ENCODE results near the gene EFNB1. TPM values are rescaled to one million over a fixed set of nuclear protein-coding genes. Genes with fewer than 3 reads are reported as not detected.

Gene EFNB1
- total and polyA plus RNA-seq, 2 of the 8 experiments (the other 6 are each of a cell fraction or from before 2014, with no cell fraction given): 2.3 to 5.4 TPM

GRCh38 chrX:68822641-68823410 is 6.0 kb upstream of the EFNB1 start:
- ChIA-PET POLR2A (ENCODE audit: partially characterized antibody) (no interaction called here), CTCF (ENCODE audit: partially characterized antibody) (interaction anchor here (0.6 to 3.7 kb wide), 39 partner anchors 10 to 1420 kb away, joined by 3 to 20 read pairs (median 4); no protein-coding TSS in a partner anchor)
- H3K9me3 ChIP-seq (ENCODE audit: insufficient read depth in 2 of 2, low read depth in 1 of 2, low read length in 1 of 2): no peaks in the 10 kb centered on the region
- peaks cover 0 to 3% (median 0%) of the 10 kb centered on the region in 4 experiments; a peak in 3 of 7 replicates for H3K4me1 ChIP-seq (replicated peaks in 1 of 4; ENCODE audit: control insufficient read depth in 3 of 4, insufficient read depth in 4 of 4, low read length in 3 of 4)
- H2BK120ac ChIP-seq (replicated peaks; ENCODE audit: low read depth, low read length): no peak overlapping the region
- no peak overlapping the region for H2BK15ac ChIP-seq (ENCODE audit: low read length)
- H3K4me2 ChIP-seq (ENCODE audit: insufficient read depth in 1 of 2, low read depth in 2 of 2, low read length in 2 of 2): peak overlapping the region in 1 of 2 experiments; percentile 28; a peak in 2 of 4 replicates
- no peaks in the 10 kb centered on the region for H3K79me2 ChIP-seq (ENCODE audit: control insufficient read depth in 1 of 2, insufficient read depth in 2 of 2, low read length in 2 of 2)
- FAIRE-seq: peak; percentile 95
- no peak overlapping the region for H4K91ac ChIP-seq (replicated peaks; ENCODE audit: insufficient read length, low read length)
- H4K5ac ChIP-seq (ENCODE audit: insufficient read length, low read depth, low read length): no peak overlapping the region
- TF ChIP-seq TEAD4 (IDR thresholded peaks at IDR 0.05; ENCODE audit: low read depth, low read length) (no peak), RXRA (IDR thresholded peaks at IDR 0.05; ENCODE audit: insufficient read depth, low read depth, low read length) (no peak), PHF8 (conservative IDR thresholded peaks at IDR 0.05; ENCODE audit: low read depth, low read length) (no peak), FOSL1 (IDR thresholded peaks at IDR 0.05; ENCODE audit: insufficient read depth, low read depth, low read length) (no peak), RAD21 (IDR thresholded peaks at IDR 0.05 in 1 of 2, conservative IDR thresholded peaks at IDR 0.05 in 1 of 2; ENCODE audit: low read depth in 2 of 2, low read length in 2 of 2) (peak; percentile 81 to 87), CTCF (IDR thresholded peaks at IDR 0.05; ENCODE audit: control extremely low read depth in 1 of 3, insufficient read depth in 1 of 3, low read depth in 1 of 3, low read length in 3 of 3) (peak in 2 of 3 experiments; percentile 53 to 76; a peak in 3 of 4 replicates)
- H4K8ac ChIP-seq (ENCODE audit: extremely low read depth, insufficient read depth, low read length): no peak overlapping the region
- H3K4me3 ChIP-seq (ENCODE audit: extremely low read depth in 1 of 4, insufficient read depth in 2 of 4, low read depth in 3 of 4, low read length in 4 of 4): no peak overlapping the region
- no peaks in the 10 kb centered on the region for H3K23me2 ChIP-seq (ENCODE audit: low read depth, low read length)
- no peak for DNase-seq (ENCODE audit: low read depth in 1 of 2, low spot score in 2 of 2)
- no peak overlapping the region for H3K18ac ChIP-seq (ENCODE audit: extremely low read depth, low read length)
- no peak overlapping the region for H3K14ac ChIP-seq (ENCODE audit: insufficient read length)
- no peak overlapping the region for H2BK20ac ChIP-seq (ENCODE audit: low read length)
- H3K56ac ChIP-seq (replicated peaks; ENCODE audit: insufficient read length, low read depth, low read length): no peak overlapping the region
- no peak overlapping the region for H3K23ac ChIP-seq (ENCODE audit: insufficient read length)
- H3K9ac ChIP-seq (replicated peaks in 1 of 4; ENCODE audit: extremely low read depth in 1 of 4, low read depth in 3 of 4, low read length in 3 of 4): no peak overlapping the region
- H2BK12ac ChIP-seq (ENCODE audit: low read depth, low read length): no peak overlapping the region
- no peak overlapping the region for H3K4ac ChIP-seq (replicated peaks; ENCODE audit: insufficient read length, low read depth, low read length)
- no peak overlapping the region for H2BK5ac ChIP-seq (ENCODE audit: low read depth, low read length)
- H3K36me3 ChIP-seq (ENCODE audit: control insufficient read depth in 2 of 4, insufficient read depth in 4 of 4, low read length in 3 of 4): no peaks in the 10 kb centered on the region
- H3K27me3 ChIP-seq (replicated peaks in 1 of 4; ENCODE audit: control insufficient read depth in 3 of 4, extremely low read depth in 1 of 4, insufficient read depth in 3 of 4, low read length in 3 of 4): peaks cover 0 to 27% (median 20%) of the 10 kb centered on the region in 4 experiments; a peak in 6 of 7 replicates
- H3K27ac ChIP-seq (ENCODE audit: low read depth, low read length): no peak overlapping the region
- H3K79me1 ChIP-seq (ENCODE audit: low read depth, low read length): no peaks in the 10 kb centered on the region
- no peak overlapping the region for H2AFZ ChIP-seq (ENCODE audit: low read length)
- no peaks in the 10 kb centered on the region for H4K20me1 ChIP-seq (replicated peaks in 1 of 2; ENCODE audit: control insufficient read depth in 1 of 2, insufficient read depth in 2 of 2, low read length in 2 of 2)
- no peak overlapping the region for H2AK5ac ChIP-seq (ENCODE audit: low read depth, low read length)
- WGBS, 2 experiments (ENCODE audit: extremely low coverage in 1 of 2, insufficient coverage in 1 of 2, insufficient read length in 1 of 2, insufficient replicate concordance in 2 of 2, low coverage in 1 of 2, low lambda C conversion rate in 2 of 2, missing lambda C conversion rate in 1 of 2): 55% methylated on average over 6 of the region's 14 CpGs; no CpG with 5 or more reads in 1 of the 2 experiments
